Kidney tubule cell (primary cell): ENCODE measurements around the gene PIP4K2B.
"Not testable (repeated sequence)": the region's sequence is repeated elsewhere in the genome, so short reads cannot be mapped to it uniquely, and the experiment has no call there.

Experiments used
- DNase-seq: peaks from one replicate; pipeline ENCODE4 v3.0.0-alpha.2; 2018; ENCODE audit warnings: low spot score

Gene PIP4K2B

DNA sequence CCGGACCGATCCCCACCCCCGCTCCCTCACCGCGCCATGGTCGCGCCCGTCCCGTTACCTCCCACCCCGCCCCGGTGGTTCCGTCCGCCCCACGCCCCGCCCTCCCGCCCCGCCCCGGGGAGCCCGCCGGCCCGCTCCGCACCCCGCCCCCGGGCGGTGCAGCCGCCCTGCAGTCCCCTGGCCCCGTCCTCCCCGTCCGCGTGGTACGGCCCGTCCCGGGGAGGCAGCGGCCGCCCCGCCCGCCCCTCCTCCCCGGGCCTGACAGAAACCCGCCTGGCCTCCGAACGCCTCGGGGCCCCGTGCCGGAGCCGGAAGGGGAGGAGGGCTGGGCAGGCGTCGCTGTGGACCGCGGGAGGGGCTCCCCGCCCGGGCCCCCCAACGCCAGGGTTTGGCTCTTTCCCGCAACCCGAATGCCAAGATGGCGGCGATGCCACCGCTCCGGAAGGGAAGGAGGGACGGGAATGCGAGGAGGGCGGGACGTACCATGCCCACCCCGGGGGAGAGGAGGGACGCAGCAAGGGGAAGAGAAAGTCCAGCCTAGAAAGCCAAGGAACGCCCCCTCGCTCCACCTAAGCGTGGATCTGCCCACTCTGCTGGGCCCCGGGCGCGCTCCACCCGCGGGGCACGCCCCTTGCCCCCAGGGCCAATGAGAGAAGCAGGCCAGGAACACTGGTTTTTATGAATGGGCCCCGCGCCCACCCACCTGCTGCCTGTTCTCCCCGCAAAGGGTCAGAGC is at the start of gene PIP4K2B:
Gene PIP4K2B, minus strand, starts transcription at position 56 of the 736 bp plus-strand sequence. CDS start 132 bp downstream, outside the sequence.
- peak; percentile 98 for DNase-seq

DNA sequence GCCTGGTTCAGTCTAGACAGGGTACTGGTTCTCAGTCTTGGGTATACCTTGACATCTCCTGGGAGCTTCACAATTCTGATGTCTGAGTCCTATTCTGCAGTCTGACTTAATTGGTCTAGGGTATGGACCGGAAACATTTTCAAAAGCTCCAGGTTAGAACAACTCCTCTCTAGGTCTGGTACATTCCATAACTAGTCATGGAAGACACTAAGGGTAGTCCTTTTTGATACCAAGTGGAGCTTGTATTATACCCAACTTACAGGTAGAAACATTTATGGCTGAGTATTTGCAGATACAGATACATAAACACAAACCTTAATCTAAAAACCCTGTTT is 49.2 kb upstream of the PIP4K2B start:
- no peak for DNase-seq

DNA sequence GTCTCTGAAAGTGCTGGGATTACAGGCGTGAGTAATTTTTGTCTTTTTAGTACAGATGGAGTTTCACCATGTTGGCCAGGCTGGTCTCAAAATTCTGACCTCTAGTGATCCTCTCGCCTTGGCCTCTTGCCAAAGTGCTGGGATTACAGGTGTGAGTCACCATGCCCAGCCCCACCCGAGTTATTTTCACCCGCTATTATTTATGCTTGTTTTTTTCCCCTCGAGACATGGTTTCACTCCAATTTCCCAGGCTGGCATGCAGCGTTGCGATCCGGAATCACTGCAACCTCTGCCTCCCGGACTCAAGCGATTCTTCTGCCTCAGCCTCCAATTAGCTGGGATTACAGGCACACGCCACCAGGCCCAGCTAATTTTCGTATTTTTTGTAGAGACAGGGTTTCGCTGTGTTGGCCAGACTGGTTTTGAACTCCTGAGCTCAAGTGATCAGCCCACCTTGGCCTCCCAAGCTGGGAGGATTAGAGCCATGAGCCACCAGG is 45.0 kb upstream of the PIP4K2B start:
- no peak for DNase-seq

DNA sequence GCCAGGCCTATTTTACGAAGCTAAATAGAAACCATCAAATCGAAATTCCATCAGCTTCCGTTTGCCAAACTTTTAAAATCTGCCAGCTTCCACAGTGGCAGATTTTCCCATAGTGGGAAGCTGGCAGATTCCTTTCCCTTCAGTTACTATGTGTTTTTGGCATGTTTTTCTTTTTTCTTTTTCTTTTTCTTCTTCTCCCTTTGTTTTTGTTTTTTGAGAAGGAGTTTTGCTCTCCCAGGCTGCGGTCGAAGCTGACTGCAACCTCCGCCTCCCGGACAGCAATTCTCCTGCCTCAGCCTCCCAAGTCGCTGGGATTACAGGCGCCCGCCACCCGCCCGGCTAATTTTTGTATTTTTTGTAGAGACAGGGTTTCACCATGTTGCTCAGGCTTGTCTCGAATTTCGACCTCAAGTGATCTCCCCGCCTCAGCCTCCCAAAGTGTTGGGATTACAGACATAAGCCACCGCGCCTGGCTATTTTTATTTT is 26.4 kb upstream of the PIP4K2B start:
- no peak for DNase-seq

DNA sequence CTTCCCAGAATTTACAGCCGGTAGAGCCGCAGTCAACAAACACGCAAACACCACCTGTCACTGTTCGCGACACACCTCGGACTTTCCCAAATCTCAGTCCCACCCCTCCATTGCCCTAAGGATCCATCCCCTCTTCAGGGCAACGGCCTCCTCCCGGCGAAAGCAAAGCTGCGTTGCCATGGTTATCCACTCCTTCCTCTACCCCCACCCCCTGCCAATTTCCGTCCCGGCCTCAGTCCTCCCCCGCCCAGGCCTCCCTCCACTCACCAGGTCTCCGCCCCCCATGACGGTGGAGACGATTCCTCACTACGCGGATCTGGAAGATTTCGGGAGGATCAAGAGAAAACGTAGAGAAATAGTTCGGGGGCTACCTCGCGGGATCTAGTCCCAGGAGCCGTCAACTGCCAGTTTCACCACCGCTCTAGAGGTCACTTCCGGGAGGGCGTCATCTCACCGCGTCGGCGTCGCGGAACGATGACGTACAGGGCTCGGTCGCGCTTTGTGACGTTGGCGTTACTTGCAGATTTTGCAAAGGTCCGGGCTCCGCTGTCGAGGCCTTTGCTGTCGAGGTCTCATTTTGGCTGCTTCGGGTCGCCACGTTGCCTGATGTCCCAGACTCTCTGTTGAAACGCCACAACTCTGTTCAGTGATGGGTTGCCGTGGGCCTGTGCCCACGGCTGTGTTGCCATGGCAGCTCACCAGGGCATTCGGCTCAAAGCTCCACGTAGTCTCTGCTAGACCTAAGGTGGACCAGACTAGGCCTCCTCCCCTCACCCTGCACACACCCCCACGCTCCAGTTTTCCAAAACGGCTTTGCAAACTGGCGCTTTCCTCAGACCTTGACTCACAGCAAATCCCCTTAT is 25.8 kb upstream of the PIP4K2B start, which contains the start of gene CWC25:
Gene CWC25, minus strand, starts transcription at position 423 of the 863 bp plus-strand sequence. Its CDS starts 138 bp downstream, at position 285.
- peak; percentile 95 for DNase-seq

DNA sequence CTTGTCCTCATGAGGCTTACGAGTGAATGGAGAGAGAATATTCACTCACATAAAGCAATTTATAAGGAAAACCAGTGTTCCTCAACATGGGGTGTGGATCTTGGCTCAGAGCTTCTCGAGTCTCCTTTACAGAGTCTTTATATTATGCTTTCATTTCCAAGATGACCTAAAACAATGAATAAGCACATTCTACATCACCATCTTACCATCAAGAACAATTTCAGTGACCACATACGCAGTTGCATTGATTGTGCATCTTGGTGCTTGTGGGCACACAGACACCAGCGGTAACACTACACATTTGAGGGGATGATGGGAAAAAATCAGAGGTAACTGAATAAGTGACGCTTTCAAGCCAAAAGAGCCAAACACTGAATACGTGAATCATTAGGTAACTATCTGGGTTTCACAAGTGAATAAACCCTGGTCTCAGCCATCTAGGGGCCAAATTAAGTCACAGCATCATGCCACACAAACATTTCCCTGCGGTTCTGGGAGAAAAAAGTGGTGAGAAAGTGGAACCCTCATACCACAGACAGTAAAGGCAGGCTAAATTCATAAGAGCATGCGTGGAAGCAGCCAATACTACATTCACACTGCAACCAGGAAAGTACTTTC is 16.3 kb upstream of the PIP4K2B start:
- DNase-seq = peak; percentile 83

DNA sequence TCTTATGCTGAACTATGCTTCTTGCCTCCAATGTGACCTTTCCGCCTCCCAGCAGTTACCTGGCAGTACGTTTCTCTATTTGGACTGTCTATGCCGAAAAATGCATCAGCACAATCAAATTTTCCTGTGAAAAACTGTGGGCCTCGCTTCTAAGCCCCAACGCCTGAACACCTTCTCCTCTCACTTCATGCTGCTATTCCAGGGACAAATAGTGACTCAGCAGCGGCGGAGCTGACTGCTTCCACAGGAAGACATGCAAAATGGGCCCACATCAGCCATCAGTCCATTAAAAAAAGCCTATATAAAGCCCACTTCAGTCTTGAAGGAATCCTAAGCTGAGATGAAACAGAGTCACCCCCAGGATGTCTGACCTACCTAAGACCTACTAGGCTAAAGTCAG is 10.5 kb upstream of the PIP4K2B start:
- no peak for DNase-seq

DNA sequence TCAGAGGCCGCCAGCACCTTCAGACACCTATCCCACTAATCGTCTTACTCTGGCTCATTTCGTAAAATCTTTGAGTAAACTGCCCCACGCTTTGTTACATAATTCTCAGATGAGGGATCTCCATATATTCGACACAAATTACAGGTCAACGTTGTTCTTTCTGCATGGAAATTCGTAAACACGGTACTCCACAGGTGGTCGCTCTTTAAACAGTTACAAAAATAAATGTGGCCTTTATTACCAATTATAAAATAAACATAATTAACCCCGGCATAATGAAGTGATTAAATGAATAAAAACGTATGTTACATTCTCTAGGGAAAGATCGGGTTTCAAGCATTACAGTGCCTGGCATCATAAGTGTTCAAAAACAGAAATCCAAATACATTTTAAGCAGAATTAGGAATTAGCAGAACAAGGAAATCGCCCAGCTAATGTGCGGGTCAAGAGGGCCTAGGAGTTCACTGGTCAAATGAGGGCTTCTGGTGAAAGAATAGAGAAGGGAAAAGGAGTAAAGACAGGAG is 943 bp upstream of the PIP4K2B start:
- DNase-seq = no peak

DNA sequence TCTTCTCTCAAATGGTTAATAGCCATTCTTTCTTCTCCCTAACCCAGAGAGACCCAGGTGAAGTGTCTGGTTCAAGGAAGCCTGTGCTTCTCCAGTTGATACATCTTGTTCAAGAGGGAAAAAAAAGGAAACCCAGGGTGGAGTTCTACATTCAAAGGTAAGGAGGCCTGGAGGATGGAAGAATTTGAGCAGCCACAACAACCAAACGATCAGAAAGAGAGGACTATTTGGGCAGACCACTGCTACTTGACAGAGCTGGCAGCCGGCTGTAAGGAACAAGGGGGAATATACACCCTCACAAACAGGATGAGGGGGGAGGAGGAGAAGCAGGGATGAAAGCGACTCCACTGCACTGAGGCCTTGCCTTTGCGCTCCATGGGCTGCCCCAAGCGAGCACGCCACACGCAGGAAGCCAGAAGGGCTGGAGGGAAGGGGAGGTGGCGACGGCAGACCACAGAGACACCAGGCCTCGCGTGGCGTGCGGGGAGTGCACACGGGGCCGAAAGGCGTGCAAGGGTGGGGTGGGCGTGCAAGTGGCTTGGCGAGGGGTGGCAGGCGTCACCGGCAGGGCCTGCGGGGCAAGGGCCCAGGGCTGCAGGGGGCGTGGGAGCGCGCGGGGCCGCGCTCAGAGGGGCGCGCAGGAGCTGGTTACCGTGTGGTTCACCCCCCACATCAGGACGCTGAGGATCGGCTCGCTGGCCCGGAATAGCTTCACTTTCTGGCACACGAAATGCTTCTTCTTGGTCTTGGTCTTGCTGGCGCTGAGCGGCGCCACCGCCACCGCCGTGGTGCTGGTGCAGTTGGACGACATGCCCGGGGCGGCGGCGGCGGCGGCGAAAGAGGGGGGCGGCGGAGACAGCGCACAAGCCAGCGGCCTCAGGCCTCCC is 499 bp downstream of the PIP4K2B start:
- DNase-seq = peak; percentile 48

DNA sequence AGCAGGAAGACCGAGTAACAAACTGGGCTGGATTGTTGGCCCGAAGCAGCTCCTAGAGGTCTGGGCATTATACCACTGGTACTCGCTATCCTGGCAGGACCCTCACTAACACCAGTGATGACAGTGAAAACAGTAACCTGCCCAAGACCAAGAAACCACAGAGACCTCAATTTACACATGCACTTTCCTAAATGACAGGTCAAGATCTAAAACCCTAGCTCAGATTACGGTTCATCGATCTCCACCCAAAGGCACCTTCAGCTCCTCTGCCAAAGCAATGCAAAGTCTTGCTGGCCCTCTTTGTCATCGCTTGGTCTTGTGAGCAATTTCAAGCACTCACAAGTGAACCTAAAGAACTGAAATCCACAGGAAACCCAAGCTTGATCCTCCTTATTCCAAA is 1.5 kb downstream of the PIP4K2B start:
- DNase-seq = no peak

DNA sequence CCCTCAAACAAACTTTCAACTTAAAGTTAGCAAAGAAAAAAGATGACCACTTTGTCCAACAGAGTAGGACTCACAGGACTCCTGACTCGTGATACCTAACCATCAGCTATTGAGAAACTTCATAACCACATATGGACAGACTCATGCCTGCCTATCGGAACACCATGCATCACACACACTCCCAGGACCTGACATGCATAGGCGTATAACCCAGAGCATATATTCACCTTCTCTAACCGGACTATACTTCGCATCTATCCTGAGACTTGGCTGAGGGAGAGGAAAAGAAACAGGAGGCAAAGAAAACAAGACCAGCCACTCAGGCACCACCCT is 2.2 kb downstream of the PIP4K2B start:
- DNase-seq = no peak

DNA sequence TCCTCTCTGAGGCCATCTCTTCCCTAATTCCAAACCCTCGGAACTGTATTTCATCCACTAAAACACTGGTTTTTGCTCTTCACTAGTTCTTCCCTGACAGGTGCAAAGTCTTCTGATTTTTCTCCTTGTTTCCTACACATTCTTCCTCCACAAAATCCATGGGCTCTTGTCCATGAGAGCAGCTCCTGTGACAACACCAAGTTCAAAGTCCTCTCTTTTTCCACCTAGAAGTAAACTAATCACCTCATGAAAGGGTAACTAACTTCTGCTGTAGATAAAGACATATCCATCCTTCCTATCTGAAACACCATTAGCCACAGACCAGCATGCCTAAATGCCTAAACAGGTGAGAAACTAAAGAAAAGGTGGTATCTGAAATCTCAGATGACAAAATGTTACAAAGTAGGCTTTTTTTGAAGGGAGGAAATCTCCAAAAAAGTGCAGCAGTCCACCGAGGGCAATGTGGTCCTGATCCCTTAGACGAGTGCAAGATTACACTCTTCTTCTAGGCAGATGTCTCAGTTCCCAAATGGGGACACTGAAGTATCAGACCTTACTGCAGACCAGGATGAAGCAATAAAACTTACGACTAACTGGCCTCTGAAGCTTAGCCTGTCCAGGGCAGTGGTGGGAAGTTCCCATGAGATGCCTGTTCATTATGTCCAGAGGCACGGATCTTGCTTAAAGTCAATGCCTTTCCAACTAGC is 2.8 kb downstream of the PIP4K2B start:
- DNase-seq = no peak

DNA sequence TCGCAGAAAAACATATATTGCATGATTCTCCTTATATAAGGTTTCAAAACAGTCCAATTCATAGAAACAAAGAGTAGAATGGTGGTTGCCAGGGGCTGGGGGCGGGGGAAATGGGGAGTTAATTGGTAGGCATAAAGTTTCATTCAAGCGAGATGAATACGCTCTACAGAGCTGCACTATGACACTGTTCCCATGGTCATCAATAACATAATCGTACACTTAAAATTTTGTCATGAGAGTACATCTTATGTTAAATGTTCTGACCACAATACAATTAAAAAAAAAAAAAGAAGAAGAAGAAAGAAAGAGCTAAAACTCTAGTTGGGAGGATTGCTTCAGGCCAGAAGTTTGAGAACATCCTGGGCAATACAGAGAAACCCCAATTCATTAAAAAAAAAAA is 5.1 kb downstream of the PIP4K2B start:
- DNase-seq = no peak

DNA sequence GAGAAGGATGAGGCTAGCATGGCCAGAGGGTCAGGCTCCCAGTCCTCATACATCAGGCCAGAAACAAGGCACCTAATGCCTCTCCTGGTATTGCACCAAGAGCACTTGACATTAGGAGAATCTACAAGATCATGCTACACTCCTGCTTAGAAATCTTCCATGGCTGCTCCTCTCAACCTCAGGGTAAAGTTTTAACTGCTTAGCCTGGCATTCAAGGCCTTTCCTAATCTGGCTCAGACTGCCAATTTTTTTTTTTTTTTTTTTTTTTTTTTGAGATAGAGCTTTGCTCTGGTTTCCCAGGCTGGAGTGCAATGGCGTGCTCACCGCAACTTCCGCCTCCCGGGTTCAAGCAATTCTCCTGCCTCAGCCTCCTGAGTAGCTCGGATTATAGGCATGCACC is 8.2 kb downstream of the PIP4K2B start:
- no peak for DNase-seq

DNA sequence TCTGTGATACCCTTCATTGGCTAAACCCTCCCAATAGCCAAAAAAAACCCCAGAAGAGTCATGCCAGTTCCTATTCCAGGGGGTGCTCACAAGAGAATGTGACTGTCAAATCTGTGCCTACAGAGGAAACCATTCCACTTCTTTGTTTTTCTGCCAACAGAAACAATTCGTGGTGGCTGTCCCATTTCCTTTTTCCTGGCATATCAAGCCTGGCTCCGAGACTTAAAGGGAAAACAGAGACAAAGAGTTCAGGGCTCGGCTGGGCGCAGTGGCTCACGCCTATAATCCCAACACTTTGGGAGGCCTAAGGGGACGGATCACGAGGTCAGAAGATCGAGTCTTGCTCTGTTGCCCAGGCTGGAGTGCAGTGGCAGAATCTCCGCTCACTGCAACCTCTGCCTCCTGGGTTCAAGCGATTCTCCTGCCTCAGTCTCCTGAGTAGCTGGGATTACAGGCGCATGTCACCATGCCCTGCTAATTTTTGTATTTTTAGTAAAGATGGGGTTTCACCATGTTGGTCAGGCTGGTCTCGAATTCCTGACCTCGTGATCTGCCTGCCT is 9.1 kb downstream of the PIP4K2B start:
- DNase-seq = not testable (repeated sequence)

DNA sequence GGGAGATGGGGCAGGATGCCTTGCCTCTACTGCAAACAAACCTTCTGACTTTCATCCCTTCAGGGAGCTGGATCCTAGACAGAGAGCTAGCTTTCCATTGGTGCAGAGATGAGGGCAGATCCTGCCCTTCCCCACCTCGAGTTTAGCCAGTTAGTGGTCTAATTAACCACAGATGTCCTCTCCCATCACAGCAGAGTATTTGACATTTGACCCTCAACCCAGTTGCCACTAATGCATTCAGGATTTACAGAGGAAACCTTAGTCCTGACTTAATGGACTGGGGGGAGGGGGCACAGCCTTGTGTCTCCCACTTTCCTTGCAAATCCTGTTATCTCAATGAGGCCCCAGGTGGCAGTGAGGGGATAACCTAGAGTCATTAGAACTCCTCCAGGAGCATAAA is 10.2 kb downstream of the PIP4K2B start:
- DNase-seq = no peak

DNA sequence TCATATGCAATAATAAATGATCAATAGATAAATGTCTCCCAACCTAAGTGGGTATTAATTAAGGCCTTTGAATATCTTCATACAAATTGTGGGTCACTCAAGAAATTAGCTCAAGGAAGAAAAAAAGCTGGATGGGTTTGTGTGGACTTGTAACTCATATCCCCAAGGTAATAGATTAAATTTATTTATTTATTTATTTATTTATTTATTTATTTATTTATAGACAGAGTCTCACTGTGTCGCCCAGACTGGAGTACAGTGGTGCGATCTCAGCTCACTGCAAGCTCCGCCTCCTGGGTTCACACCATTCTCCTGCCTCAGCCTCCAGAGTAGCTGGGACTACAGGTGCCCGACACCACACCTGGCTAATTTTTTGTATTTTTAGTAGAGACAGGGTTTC is 11.4 kb downstream of the PIP4K2B start:
- DNase-seq = not testable (repeated sequence)

DNA sequence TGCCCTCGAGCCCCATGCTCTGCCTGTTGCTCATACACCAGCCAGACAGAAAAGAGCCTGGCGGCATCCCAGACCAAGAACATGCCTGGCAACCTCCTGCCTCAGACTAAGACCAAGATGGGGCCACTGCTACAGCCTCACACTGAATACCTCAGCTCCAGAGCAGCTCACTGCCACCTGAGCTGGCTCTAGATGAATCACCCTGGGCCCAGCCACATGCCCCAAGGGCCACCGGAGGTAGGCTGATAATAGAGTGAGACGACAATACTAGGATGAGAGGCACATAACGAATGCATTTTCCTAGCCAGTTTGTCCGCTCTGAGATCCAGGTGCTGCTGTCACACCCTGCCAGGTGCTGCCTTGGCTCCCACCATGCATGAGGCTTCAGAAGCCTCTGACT is 13.0 kb downstream of the PIP4K2B start:
- DNase-seq = peak; percentile 20

DNA sequence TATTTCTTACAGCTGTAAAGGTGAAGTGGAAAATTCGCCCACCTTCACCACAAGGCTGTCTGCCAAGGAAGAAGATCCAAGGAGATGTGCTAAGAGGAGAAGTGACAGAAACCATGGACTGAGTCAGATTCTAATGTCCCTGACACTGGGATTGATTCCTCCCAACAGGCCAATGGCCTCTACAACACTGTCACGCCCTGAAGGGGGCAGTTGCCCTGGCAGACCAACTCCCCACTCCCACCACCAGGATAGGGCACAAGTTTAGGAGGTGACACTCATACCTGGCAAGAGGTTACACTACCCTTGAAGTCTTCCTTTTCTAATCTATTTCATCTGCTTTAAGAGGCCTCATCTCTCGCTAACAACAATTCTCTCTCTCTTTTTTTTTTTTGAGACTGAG is 16.1 kb downstream of the PIP4K2B start:
- DNase-seq = no peak

DNA sequence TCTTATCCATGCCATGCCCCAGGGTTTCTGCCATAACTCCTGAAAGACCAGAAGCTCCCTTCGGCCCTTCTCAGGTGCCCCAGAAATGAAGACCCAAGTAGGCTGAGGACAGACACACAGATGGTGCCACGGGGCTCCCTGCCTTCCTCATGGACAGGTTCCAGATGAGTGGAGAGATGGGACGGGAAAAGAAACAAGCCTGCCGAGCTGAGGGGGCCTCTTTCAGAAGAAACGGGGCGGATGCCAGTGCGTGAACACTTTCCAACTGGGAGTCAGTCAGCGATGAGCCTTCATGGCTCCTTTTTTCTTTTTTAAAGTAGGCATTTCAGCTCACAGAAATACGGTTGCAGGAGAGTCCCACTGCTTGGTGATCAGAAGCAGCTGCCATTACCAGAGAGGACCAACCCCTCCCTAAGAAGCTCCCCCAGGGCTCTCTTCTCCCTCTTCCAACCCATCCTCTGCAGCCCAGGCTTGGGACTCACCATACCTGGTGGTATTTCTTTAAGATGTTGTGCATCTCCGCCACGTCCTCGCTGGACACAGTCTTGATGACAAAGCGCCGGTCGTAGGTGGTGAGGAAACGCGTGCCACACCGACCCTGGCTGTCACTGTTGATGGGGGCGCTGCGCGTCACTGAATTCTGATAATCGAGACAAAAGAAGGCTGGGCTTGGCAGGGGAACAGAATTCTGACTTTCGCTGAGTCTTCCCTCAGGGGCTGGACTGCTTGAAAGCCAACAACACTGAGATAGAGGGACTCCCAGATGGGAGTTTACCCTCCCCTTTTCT is 19.2 kb downstream of the PIP4K2B start:
- DNase-seq = no peak
